HCT116 (cell line): ENCODE results near the gene LSM4. TPM values are rescaled to one million over a fixed set of nuclear protein-coding genes. Genes with fewer than 3 reads are reported as not detected.

Experiments
- ATAC-seq: fragments of 200-7000 bp; cut with Tn5 transposase; 2 replicates; pipeline ENCODE4 v1.9.1; 2020; ENCODE audit warnings: mild to moderate bottlenecking, moderate library complexity
- BruUV-seq: library from RNA; stranded (reverse); fragments of 400-500 nt; replicated peaks from 2 replicates; lab custom pipeline; 2021; lab: Mats Ljungman, UMichigan
- CTCF ChIA-PET: fragments of 300-600 bp; sonication (Branson Sonifier 250); formaldehyde crosslinking; loops from one replicate; lab custom pipeline; 2021; ENCODE audit warnings: antibody characterized with exemption; lab: Charles Lee
- POLR2A ChIA-PET: fragments of 300-600, 350-600 bp; sonication (Branson Sonifier 250); formaldehyde crosslinking; loops from one replicate; lab custom pipeline; 2021; ENCODE audit warnings: antibody characterized with exemption; lab: Charles Lee
- RAD21 ChIA-PET, 2 experiments: fragments of 300-600 bp; sonication (Branson Sonifier 250); formaldehyde crosslinking; loops; one replicate each; lab custom pipeline; 2023; ENCODE audit warnings: low total read pairs in 2 of 2; ENCODE audit not compliant: uncharacterized antibody in 2 of 2, unreplicated experiment in 2 of 2, low non-redundant PET in 1 of 2; lab: Charles Lee
- DNase-seq: peaks from one replicate; pipeline ENCODE4 v3.0.0-alpha.2; 2010; ENCODE audit warnings: low read depth, low spot score
- H2AFZ ChIP-seq: fragments of 200-600 bp; shearing (Covaris generic), sonication (generic); 2 replicates; pipeline ENCODE4 v1.6.1; 2017; ENCODE audit warnings: low read depth, mixed run types, mixed read lengths, antibody characterized with exemption, low read length; ENCODE audit not compliant: poor library complexity, severe bottlenecking
- H3K27ac ChIP-seq: 2 replicates; pipeline ENCODE4 v1.5.1; 2012; ENCODE audit warnings: low read depth, low read length
- H3K27me3 ChIP-seq: fragments of 200-600 bp; sonication (generic); 2 replicates; pipeline ENCODE4 v1.6.1; 2016; ENCODE audit warnings: mixed run types, low read length, mixed read lengths; ENCODE audit not compliant: insufficient read depth
- H3K36me3 ChIP-seq, 2 experiments: fragments of 200-500 bp in 1 of 2; fragments of 200-600 bp in 1 of 2; sonication (Bioruptor generic) in 1 of 2; sonication (generic) in 1 of 2; 2 replicates each; pipeline versions ENCODE4 v1.5.1 to v1.6.1; 2014 to 2016; ENCODE audit warnings: low read length in 2 of 2, inconsistent platforms in 1 of 2, mixed read lengths in 1 of 2, mixed run types in 1 of 2; ENCODE audit not compliant: insufficient read depth in 2 of 2, control insufficient read depth in 1 of 2
- H3K4me1 ChIP-seq, 2 experiments: fragments of 200-600 bp in 1 of 2; sonication (generic) in 1 of 2; 2 replicates each; pipeline versions ENCODE4 v1.5.1 to v1.6.1; 2012 to 2017; ENCODE audit warnings: low read length in 2 of 2, inconsistent platforms in 1 of 2, mild to moderate bottlenecking in 1 of 2, mixed read lengths in 1 of 2, mixed run types in 1 of 2, moderate library complexity in 1 of 2; ENCODE audit not compliant: insufficient read depth in 2 of 2, control insufficient read depth in 1 of 2
- H3K4me2 ChIP-seq: fragments of 200-600 bp; sonication (generic); 2 replicates; pipeline ENCODE4 v1.6.1; 2017; ENCODE audit warnings: mixed run types, low read length, mixed read lengths
- H3K4me3 ChIP-seq, 2 experiments: fragments of 200-600 bp in 1 of 2; sonication (generic) in 1 of 2; replicated peaks in 1 of 2; 2 replicates each; pipeline ENCODE4 v1.5.1; 2011 to 2016; ENCODE audit warnings: low read length in 2 of 2, control low read depth in 1 of 2, low read depth in 1 of 2, mild to moderate bottlenecking in 1 of 2, mixed read lengths in 1 of 2, mixed run types in 1 of 2
- H3K79me2 ChIP-seq: fragments of 200-600 bp; sonication (generic); 2 replicates; pipeline ENCODE4 v1.6.1; 2017; ENCODE audit warnings: mild to moderate bottlenecking, mixed run types, low read length, moderate library complexity, mixed read lengths; ENCODE audit not compliant: insufficient read depth
- H3K9ac ChIP-seq: fragments of 200-600 bp; sonication (generic); 2 replicates; pipeline ENCODE4 v1.6.1; 2016; ENCODE audit warnings: low read length, mixed read lengths
- H3K9me2 ChIP-seq: fragments of 200-600 bp; sonication (generic), shearing (Covaris generic); 2 replicates; pipeline ENCODE4 v1.6.1; 2017; ENCODE audit warnings: mixed run types, mild to moderate bottlenecking, moderate library complexity; ENCODE audit not compliant: insufficient read depth
- H3K9me3 ChIP-seq, 2 experiments: fragments of 200-500 bp in 1 of 2; fragments of 200-600 bp in 1 of 2; sonication (Bioruptor generic) in 1 of 2; sonication (generic) in 1 of 2; 2 replicates each; pipeline ENCODE4 v1.6.1; 2014 to 2017; ENCODE audit warnings: low read length in 2 of 2, mixed read lengths in 2 of 2, inconsistent platforms in 1 of 2, low read depth in 1 of 2, mild to moderate bottlenecking in 1 of 2, mixed run types in 1 of 2, moderate library complexity in 1 of 2; ENCODE audit not compliant: control insufficient read depth in 1 of 2, insufficient read depth in 1 of 2
- H4K20me1 ChIP-seq: fragments of 200-600 bp; sonication (generic), shearing (Covaris generic); 2 replicates; pipeline ENCODE4 v1.6.1; 2017; ENCODE audit warnings: mixed run types, mild to moderate bottlenecking, moderate library complexity; ENCODE audit not compliant: insufficient read depth
- CBX3 ChIP-seq: IDR thresholded peaks from 2 replicates; pipeline ENCODE4 v1.6.1; 2012; ENCODE audit warnings: low read depth
- CEBPB ChIP-seq: IDR thresholded peaks from 2 replicates; pipeline ENCODE4 v1.6.1; 2012; ENCODE audit warnings: low read depth
- CTCF ChIP-seq, 3 experiments: fragments of 200-600 bp in 1 of 3; sonication (generic) in 1 of 3; IDR thresholded peaks in 2 of 3; conservative IDR thresholded peaks in 1 of 3; 2 replicates each; pipeline ENCODE4 v1.5.1; 2012 to 2017; ENCODE audit warnings: low read depth in 2 of 3, low read length in 2 of 3, antibody characterized with exemption in 1 of 3, borderline replicate concordance in 1 of 3, control low read depth in 1 of 3, mild to moderate bottlenecking in 1 of 3, mixed read lengths in 1 of 3, mixed run types in 1 of 3, moderate library complexity in 1 of 3; ENCODE audit not compliant: insufficient read depth in 1 of 3
- EGR1 ChIP-seq: IDR thresholded peaks from 2 replicates; pipeline ENCODE4 v1.6.1; 2012; ENCODE audit warnings: low read depth
- ELF1 ChIP-seq: IDR thresholded peaks from 2 replicates; pipeline ENCODE4 v1.6.1; 2012; ENCODE audit warnings: low read depth, borderline replicate concordance
- EZH2 ChIP-seq: fragments of 200-600 bp; sonication (generic); IDR thresholded peaks from 2 replicates; pipeline ENCODE4 v1.6.1; 2017; ENCODE audit warnings: antibody characterized with exemption, mixed run types
- EZH2phosphoT487 ChIP-seq: fragments of 200-600 bp; IDR thresholded peaks from 2 replicates; pipeline ENCODE4 v1.6.1; 2018; ENCODE audit warnings: antibody characterized with exemption, borderline replicate concordance
- FOSL1 ChIP-seq: IDR thresholded peaks from 2 replicates; pipeline ENCODE4 v1.6.1; 2012; ENCODE audit warnings: low read depth
- MAX ChIP-seq: IDR thresholded peaks from 2 replicates; pipeline ENCODE4 v1.6.1; 2012
- POLR2A ChIP-seq: IDR thresholded peaks from 2 replicates; pipeline ENCODE4 v1.7.0; 2011; ENCODE audit warnings: borderline replicate concordance; ENCODE audit not compliant: insufficient read depth, insufficient read length; ENCODE audit errors: extremely low read depth
- RAD21 ChIP-seq: IDR thresholded peaks from 2 replicates; pipeline ENCODE4 v1.6.1; 2012; ENCODE audit warnings: low read depth, mild to moderate bottlenecking
- REST ChIP-seq: IDR thresholded peaks from 2 replicates; pipeline ENCODE4 v1.6.1; 2012; ENCODE audit warnings: low read depth
- SIN3A ChIP-seq: IDR thresholded peaks from 2 replicates; pipeline ENCODE4 v1.6.1; 2012; ENCODE audit warnings: low read depth
- SP1 ChIP-seq: IDR thresholded peaks from 2 replicates; pipeline ENCODE4 v1.6.1; 2012; ENCODE audit warnings: low read depth
- TCF7L2 ChIP-seq: IDR thresholded peaks from 2 replicates; pipeline ENCODE4 v1.7.0; 2011; ENCODE audit warnings: borderline replicate concordance, inconsistent platforms; ENCODE audit not compliant: insufficient read depth, insufficient read length; ENCODE audit errors: extremely low read depth
- YY1 ChIP-seq: IDR thresholded peaks from 2 replicates; pipeline ENCODE4 v1.6.1; 2011; ENCODE audit warnings: low read length, low read depth, moderate library complexity, mild to moderate bottlenecking; ENCODE audit not compliant: insufficient replicate concordance; ENCODE audit errors: extremely low read depth
- ZBTB33 ChIP-seq: IDR thresholded peaks from 2 replicates; pipeline ENCODE4 v1.6.1; 2011; ENCODE audit warnings: mild to moderate bottlenecking, low read length, moderate library complexity; ENCODE audit not compliant: insufficient replicate concordance; ENCODE audit errors: extremely low read depth
- ZNF274 ChIP-seq: fragments of 200-500 bp; sonication (Bioruptor generic); IDR thresholded peaks from 2 replicates; pipeline ENCODE4 v1.6.1; 2014; ENCODE audit warnings: mild to moderate bottlenecking, low read depth, low read length, inconsistent platforms
- intact Hi-C: fragments of 100-400 bp; cut with micrococcal nuclease; formaldehyde crosslinking; loops from 2 replicates; pipeline ENCODE4 v1.10.0; 2022
- total RNA-seq: library from RNA; stranded (reverse); gene quantifications from one replicate; pipeline ENCODE4 v1.2.1, GENCODE V29; 2021; ENCODE audit not compliant: unreplicated experiment

LSM4 gene
- total RNA-seq, 1 experiment from 2014 or later, result 400 TPM

- Histone ChIP-seq H3K27me3 (no peaks in the 10 kb centered on the region), H3K9me2 (no peaks in the 10 kb centered on the region), H3K79me2 (no peaks in the 10 kb centered on the region), H2AFZ (no peak overlapping the region), H3K4me2 (peak overlapping the region; percentile 98; the same call in 1 of the 2 replicates), H3K4me1 (peaks cover 37 to 72% of the 10 kb centered on the region in 2 experiments), H4K20me1 (no peaks in the 10 kb centered on the region), H3K9ac (peak overlapping the region; percentile 86), H3K27ac (peak overlapping the region; percentile 94), H3K9me3 (no peaks in the 10 kb centered on the region), H3K4me3 (no peak overlapping the region), H3K36me3 (no peaks in the 10 kb centered on the region)
- DNase-seq (no peak), ATAC-seq (no peak)
- ChIA-PET RAD21 (no interaction called here), POLR2A (interaction anchor here (4.4 kb wide), 1 partner anchor 13 kb away, joined by 138 read pairs; the partner anchor contains the start of gene JUND), CTCF (interaction anchor here (3.1 kb wide), 1 partner anchor 14 kb away, joined by 28 read pairs; the partner anchor contains the start of gene JUND)
- intact Hi-C loops, result no loop called here
- BruUV-seq, result no TSS peak
- no peak for TF ChIP-seq ZNF274
- no peak for TF ChIP-seq EGR1
- no peak for TF ChIP-seq ELF1
- no peak for TF ChIP-seq FOSL1
- no peak for TF ChIP-seq POLR2A
- no peak for TF ChIP-seq CBX3
- TF ChIP-seq CTCF (IDR thresholded peaks at IDR 0.05 in 2 of 3, conservative IDR thresholded peaks at IDR 0.05 in 1 of 3; ENCODE audit: borderline replicate concordance in 1 of 3, insufficient read depth in 1 of 3, low read depth in 2 of 3, low read length in 2 of 3), result no peak
- TF ChIP-seq SP1, result no peak
- no peak for TF ChIP-seq MAX
- TF ChIP-seq CEBPB, result no peak
- no peak for TF ChIP-seq REST
- TF ChIP-seq EZH2phosphoT487, result no peak
- no peak for TF ChIP-seq YY1
- no peak for TF ChIP-seq TCF7L2
- TF ChIP-seq ZBTB33, result no peak
- TF ChIP-seq SIN3A, result no peak
- TF ChIP-seq EZH2, result no peak
- TF ChIP-seq RAD21, result no peak
Observed at GRCh38 chr19:18294467-18294864, 28.4 kb downstream of the LSM4 start.
